GM21515 (cell line): Measurements from ENCODE around the gene PLPPR2.
"Not testable (repeated sequence)": the region's sequence is repeated elsewhere in the genome, so short reads cannot be mapped to it uniquely, and the experiment has no call there.

Source experiments
- ATAC-seq: cut with Tn5 transposase; IDR thresholded peaks from one replicate; pipeline ENCODE4 v1.9.1; 2021; ENCODE audit not compliant: unreplicated experiment

The PLPPR2 gene

DNA sequence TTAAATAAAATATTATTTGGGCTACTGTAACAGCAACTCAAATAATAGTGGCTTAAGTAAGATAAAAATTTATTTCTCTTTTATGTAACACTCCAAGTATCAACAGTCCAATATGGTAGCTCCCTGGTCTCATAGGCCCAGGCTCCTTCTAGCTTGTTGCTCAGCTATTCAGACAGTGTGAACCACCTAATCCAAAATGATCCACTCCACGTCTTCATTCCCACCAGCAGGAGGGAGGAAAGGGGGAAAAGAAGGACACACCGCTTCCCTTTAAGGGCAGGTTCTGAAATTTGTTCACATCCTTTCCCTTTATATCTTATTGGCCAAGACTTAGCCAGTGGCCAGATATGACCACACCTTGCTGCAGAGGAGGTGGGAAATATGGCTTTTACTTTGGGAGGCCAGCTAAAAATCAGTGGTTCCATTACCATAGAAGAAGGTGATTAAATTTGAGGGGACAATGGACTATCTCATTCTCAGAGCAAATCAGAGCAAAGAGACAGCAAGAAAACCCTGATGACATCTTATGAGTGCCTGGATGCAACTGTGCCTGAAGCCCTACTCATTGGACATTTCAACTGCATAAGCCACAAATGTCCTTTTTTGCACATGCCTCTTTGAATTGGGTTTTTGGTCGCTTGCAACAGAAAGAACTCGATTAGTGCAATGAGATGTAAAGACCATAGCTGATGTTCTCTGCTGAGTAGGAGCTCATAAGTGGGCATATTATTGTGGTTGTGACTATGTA lies 35.9 kb downstream of the PLPPR2 start:
- ATAC-seq = no peak

- no peak for ATAC-seq
Observed at GRCh38 chr19:11397089-11397610, 41.9 kb downstream of the PLPPR2 start.

DNA sequence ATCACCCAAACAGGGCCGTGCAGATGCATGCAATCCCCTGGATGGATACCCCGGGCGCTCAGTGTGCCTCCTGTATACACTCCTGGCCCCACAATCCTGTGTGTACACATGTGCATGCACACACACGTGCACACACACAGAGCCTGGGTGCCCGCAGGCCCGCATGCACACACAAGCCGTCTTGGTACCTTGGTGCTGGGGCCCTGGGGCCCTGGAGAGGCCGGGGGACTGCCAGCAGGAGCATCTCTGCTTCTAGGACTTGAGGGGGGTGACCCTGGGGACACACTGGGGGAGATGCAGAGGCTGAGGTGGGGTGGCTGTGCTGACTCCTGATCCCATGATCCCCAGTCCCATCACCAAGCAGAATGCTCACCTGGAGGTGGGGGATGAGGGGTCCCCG lies 44.4 kb downstream of the PLPPR2 start:
- no peak for ATAC-seq

GRCh38 chr19:11400798-11401197 lies 45.6 kb downstream of the PLPPR2 start:
- no peak for ATAC-seq

GRCh38 chr19:11401808-11402543 lies 46.7 kb downstream of the PLPPR2 start:
- no peak for ATAC-seq

GRCh38 chr19:11404588-11405222 lies 49.5 kb downstream of the PLPPR2 start:
- ATAC-seq = no peak

DNA sequence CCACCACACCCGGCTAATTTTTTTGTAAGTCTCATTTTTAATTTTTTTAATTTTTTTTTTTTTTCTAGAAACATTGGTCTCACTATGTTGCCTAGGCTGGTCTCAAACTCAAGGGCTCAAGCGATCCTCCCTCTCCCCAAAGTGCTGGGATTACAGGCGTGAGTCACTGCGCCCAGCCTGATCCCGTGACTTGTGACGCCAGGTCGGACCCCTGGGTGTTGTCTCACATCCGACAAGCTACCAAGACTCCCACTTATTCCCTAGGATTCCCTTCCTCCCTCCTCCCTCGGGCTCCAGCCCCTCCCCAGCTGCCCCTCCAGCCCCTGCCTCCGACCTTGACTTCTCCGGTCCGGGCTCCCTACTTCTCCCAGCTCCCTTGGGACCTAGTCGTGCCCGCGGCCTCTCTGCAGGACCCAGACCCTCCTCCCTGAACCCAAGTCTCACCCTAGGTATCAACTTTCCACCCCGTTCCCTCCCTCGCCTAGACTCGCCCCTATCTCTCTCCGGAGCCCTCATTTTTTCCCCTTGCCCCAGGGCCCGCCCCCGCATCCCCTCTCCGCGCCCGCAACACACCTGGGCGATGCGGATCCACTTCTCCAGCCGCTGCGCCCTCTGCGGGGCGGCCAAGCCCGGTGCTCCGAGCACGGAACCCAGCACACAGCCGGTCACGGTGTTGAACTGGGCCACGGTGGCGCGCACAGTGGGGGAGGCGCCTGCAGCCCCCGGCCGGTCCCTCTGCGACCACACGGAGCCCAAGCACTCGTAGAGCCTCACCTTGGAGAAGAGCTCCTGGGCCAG lies 50.8 kb downstream of the PLPPR2 start:
- no peak for ATAC-seq

- ATAC-seq = not testable (repeated sequence)
Observed at GRCh38 chr19:11406703-11407236, 51.5 kb downstream of the PLPPR2 start.

- ATAC-seq = no peak
Observed at GRCh38 chr19:11408591-11408990, 53.4 kb downstream of the PLPPR2 start.

DNA sequence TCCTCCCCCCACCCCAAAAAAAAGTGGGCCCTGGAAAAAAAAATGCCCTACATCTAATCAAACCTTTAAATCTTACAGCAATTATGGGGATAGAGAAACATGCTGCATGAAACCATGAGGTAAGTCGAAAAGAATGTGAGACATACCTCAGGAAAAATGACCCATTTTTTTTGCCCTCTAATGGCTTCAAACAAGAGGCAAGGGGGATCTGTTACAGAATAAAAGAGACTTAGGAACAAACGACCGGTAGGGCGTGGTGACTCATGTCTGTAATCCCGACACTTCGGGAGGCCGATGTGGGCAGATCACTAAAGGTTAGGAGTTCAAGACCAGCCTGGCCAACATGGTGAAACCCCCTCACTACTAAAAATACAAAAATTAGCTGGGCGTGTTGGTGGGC lies 55.5 kb downstream of the PLPPR2 start:
- no peak for ATAC-seq

DNA sequence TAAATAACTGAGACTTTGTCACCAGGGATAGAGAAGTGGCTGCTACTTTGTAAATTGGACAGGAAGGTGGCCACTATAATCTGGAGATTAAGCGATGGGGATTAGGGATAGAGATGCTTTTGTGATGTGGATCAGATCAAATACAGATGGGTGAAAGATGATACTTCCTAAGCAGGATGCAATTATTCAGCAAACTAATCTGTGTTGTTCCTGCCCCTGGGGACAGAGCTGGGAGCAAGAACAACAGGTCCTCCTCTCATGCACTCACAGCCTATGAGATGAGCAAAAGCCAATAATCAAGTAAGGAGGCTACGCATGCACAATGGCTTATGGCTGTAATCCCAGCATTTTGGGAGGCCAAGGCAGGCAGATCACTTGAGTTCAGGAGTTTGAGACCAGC lies 59.3 kb downstream of the PLPPR2 start:
- no peak for ATAC-seq
